H9 (cell line): ENCODE data around the gene KATNB1. TPM values are rescaled to one million over a fixed set of nuclear protein-coding genes. Genes with fewer than 3 reads are reported as not detected.

ENCODE experiments used
- DNase-seq: peaks from one replicate; pipeline ENCODE4 v3.0.0-alpha.2; 2017
- H2AFZ ChIP-seq: one replicate; pipeline ENCODE4 v1.6.1; 2013; ENCODE audit warnings: mild to moderate bottlenecking, low read length, control low read depth, moderate library complexity
- H2AK5ac ChIP-seq: 2 replicates; pipeline ENCODE4 v1.6.1; 2013; ENCODE audit warnings: low read length, control low read depth, mixed read lengths; ENCODE audit not compliant: insufficient read length
- H2BK120ac ChIP-seq: one replicate; pipeline ENCODE4 v1.6.1; 2013; ENCODE audit warnings: low read depth, mild to moderate bottlenecking, low read length, control low read depth, inconsistent platforms; ENCODE audit not compliant: poor library complexity, severe bottlenecking
- H2BK12ac ChIP-seq: 2 replicates; pipeline ENCODE4 v1.6.1; 2013; ENCODE audit warnings: low read length, control low read depth, mixed read lengths, low read depth; ENCODE audit not compliant: insufficient read length
- H2BK15ac ChIP-seq: 2 replicates; pipeline ENCODE4 v1.6.1; 2013; ENCODE audit warnings: low read depth, low read length, control low read depth
- H2BK20ac ChIP-seq: one replicate; pipeline ENCODE4 v1.6.1; 2013; ENCODE audit warnings: low read depth, mild to moderate bottlenecking, low read length, control low read depth, inconsistent platforms; ENCODE audit not compliant: poor library complexity, severe bottlenecking
- H2BK5ac ChIP-seq: 2 replicates; pipeline ENCODE4 v1.6.1; 2013; ENCODE audit warnings: low read length, control low read depth, mixed read lengths; ENCODE audit not compliant: insufficient read length
- H3K14ac ChIP-seq: 2 replicates; pipeline ENCODE4 v1.6.1; 2013; ENCODE audit warnings: low read length, control low read depth; ENCODE audit not compliant: insufficient read depth
- H3K18ac ChIP-seq: 2 replicates; pipeline ENCODE4 v1.6.1; 2013; ENCODE audit warnings: low read depth, mild to moderate bottlenecking, mixed read lengths, low read length, control low read depth; ENCODE audit not compliant: insufficient read length
- H3K23ac ChIP-seq: 2 replicates; pipeline ENCODE4 v1.6.1; 2013; ENCODE audit warnings: low read length, control low read depth, mixed read lengths, low read depth; ENCODE audit not compliant: insufficient read length
- H3K23me2 ChIP-seq: 2 replicates; pipeline ENCODE4 v1.6.1; 2013; ENCODE audit warnings: low read depth, mild to moderate bottlenecking, mixed read lengths, low read length, control low read depth; ENCODE audit not compliant: insufficient read length, poor library complexity, severe bottlenecking
- H3K27ac ChIP-seq: 2 replicates; pipeline ENCODE4 v1.5.1; 2013; ENCODE audit warnings: low read length, control low read depth, mixed read lengths, low read depth; ENCODE audit not compliant: insufficient read length
- H3K27me3 ChIP-seq: 2 replicates; pipeline ENCODE4 v1.6.1; 2013; ENCODE audit warnings: low read length, control low read depth, inconsistent platforms; ENCODE audit not compliant: insufficient read depth
- H3K4ac ChIP-seq: 2 replicates; pipeline ENCODE4 v1.6.1; 2013; ENCODE audit warnings: low read depth, mild to moderate bottlenecking, control low read depth, inconsistent platforms, low read length, moderate library complexity
- H3K4me1 ChIP-seq: 2 replicates; pipeline ENCODE4 v1.6.1; 2013; ENCODE audit warnings: low read length, control low read depth, inconsistent platforms; ENCODE audit not compliant: insufficient read depth
- H3K4me2 ChIP-seq: 2 replicates; pipeline ENCODE4 v1.6.1; 2013; ENCODE audit warnings: low read length, control low read depth, mixed read lengths; ENCODE audit not compliant: insufficient read length, insufficient read depth
- H3K56ac ChIP-seq: 2 replicates; pipeline ENCODE4 v1.6.1; 2013; ENCODE audit warnings: low read depth, mild to moderate bottlenecking, mixed read lengths, low read length, control low read depth; ENCODE audit not compliant: insufficient read length
- H3K79me1 ChIP-seq: 2 replicates; pipeline ENCODE4 v1.6.1; 2013; ENCODE audit warnings: low read depth, mild to moderate bottlenecking, moderate library complexity, low read length, control low read depth, inconsistent platforms; ENCODE audit not compliant: insufficient read depth, poor library complexity, severe bottlenecking
- H3K79me2 ChIP-seq: 2 replicates; pipeline ENCODE4 v1.6.1; 2013; ENCODE audit warnings: low read length, control low read depth, inconsistent platforms; ENCODE audit not compliant: insufficient read depth
- H3K9ac ChIP-seq: 2 replicates; pipeline ENCODE4 v1.6.1; 2013; ENCODE audit warnings: low read length, control low read depth, mixed read lengths; ENCODE audit not compliant: insufficient read length; ENCODE audit errors: extremely low read depth
- H3K9me3 ChIP-seq: one replicate; pipeline ENCODE4 v1.6.1; 2013; ENCODE audit warnings: low read depth, low read length, inconsistent platforms; ENCODE audit not compliant: control insufficient read depth
- H3T11ph ChIP-seq: one replicate; pipeline ENCODE4 v1.6.1; 2013; ENCODE audit warnings: mild to moderate bottlenecking, low read length, control low read depth, inconsistent platforms
- H4K20me1 ChIP-seq: one replicate; pipeline ENCODE4 v1.6.1; 2013; ENCODE audit not compliant: control insufficient read depth, insufficient read length, insufficient read depth
- H4K5ac ChIP-seq: 2 replicates; pipeline ENCODE4 v1.6.1; 2013; ENCODE audit warnings: low read depth, mild to moderate bottlenecking, mixed read lengths, low read length, control low read depth; ENCODE audit not compliant: insufficient read length
- H4K8ac ChIP-seq: replicated peaks from 2 replicates; pipeline ENCODE4 v1.6.1; 2013; ENCODE audit warnings: low read length, control low read depth, mixed read lengths, low read depth; ENCODE audit not compliant: insufficient read length
- H4K91ac ChIP-seq: 2 replicates; pipeline ENCODE4 v1.6.1; 2013; ENCODE audit warnings: low read depth, mild to moderate bottlenecking, moderate library complexity, mixed read lengths, low read length, control low read depth; ENCODE audit not compliant: insufficient read length
- H3K27ac Mint-ChIP-seq, 3 experiments: 2 replicates in 2 of 3; 3 replicates in 1 of 3; pipeline ENCODE4 v1.8.0; 2020 to 2021; ENCODE audit warnings: mixed read lengths in 3 of 3, mild to moderate bottlenecking in 1 of 3, moderate library complexity in 1 of 3
- H3K27me3 Mint-ChIP-seq: 2 replicates; pipeline ENCODE4 v1.8.0; 2021; ENCODE audit warnings: low read depth, mild to moderate bottlenecking, moderate library complexity, mixed read lengths
- H3K36me3 Mint-ChIP-seq, 3 experiments: 2 replicates in 2 of 3; 3 replicates in 1 of 3; pipeline ENCODE4 v1.8.0; 2020 to 2021; ENCODE audit warnings: low read depth in 3 of 3, mixed read lengths in 3 of 3; ENCODE audit not compliant: insufficient read depth in 1 of 3
- H3K4me1 Mint-ChIP-seq, 2 experiments: 2 replicates each; pipeline ENCODE4 v1.8.0; 2020; ENCODE audit warnings: mixed read lengths in 2 of 2
- H3K4me3 Mint-ChIP-seq, 2 experiments: 2 replicates in 1 of 2; 3 replicates in 1 of 2; pipeline ENCODE4 v1.8.0; 2020 to 2021; ENCODE audit warnings: mild to moderate bottlenecking in 2 of 2, mixed read lengths in 2 of 2, moderate library complexity in 1 of 2
- H3K9me3 Mint-ChIP-seq, 2 experiments: 2 replicates in 1 of 2; 3 replicates in 1 of 2; pipeline ENCODE4 v1.8.0; 2020; ENCODE audit warnings: mild to moderate bottlenecking in 2 of 2, mixed read lengths in 2 of 2, moderate library complexity in 1 of 2
- CTCF ChIP-seq: fragments of 200-600 bp; sonication (generic); conservative IDR thresholded peaks from 3 replicates; pipeline ENCODE4 v1.8.0; 2021; ENCODE audit warnings: antibody characterized with exemption, mild to moderate bottlenecking
- WGBS: extraction: QIAGEN DNeasy Blood & Tissue Kit; methylation state at CpG from one replicate; pipeline ENCODE4 v1.1.7; 2013; ENCODE audit warnings: missing lambda C conversion rate, low lambda C conversion rate, mixed read lengths; ENCODE audit not compliant: insufficient read length; ENCODE audit errors: extremely low coverage; 5-methylcytosine and 5-hydroxymethylcytosine counted together
- total RNA-seq: library from RNA; stranded (reverse); gene quantifications from 2 replicates; pipeline ENCODE4 v1.2.1, GENCODE V29; 2021

The KATNB1 gene
- total RNA-seq, 1 experiment from 2014 or later, result 29.9 TPM

- Histone ChIP-seq H3K23ac (no peak overlapping the region), H3K14ac (no peak overlapping the region), H2BK5ac (no peak overlapping the region), H3K79me2 (no peaks in the 10 kb centered on the region), H3K79me1 (no peaks in the 10 kb centered on the region), H3K27ac (no peak overlapping the region), H4K8ac (no peak overlapping the region), H2AK5ac (no peak overlapping the region), H3K23me2 (no peaks in the 10 kb centered on the region), H4K91ac (no peak overlapping the region), H2AFZ (no peak overlapping the region), H3K4me2 (peak overlapping the region; percentile 9), H3K56ac (no peak overlapping the region), H3K4ac (no peak overlapping the region), H2BK15ac (no peak overlapping the region), H3K9me3 (no peaks in the 10 kb centered on the region), H3K4me1 (peaks cover 6% of the 10 kb centered on the region; the same call in 1 of the 2 replicates), H2BK12ac (no peak overlapping the region), H4K20me1 (no peaks in the 10 kb centered on the region), H2BK120ac (no peak overlapping the region), H3K27me3 (no peaks in the 10 kb centered on the region), H3K9ac (no peak overlapping the region), H2BK20ac (no peak overlapping the region), H3K18ac (peak overlapping the region; percentile 7), H4K5ac (no peak overlapping the region), H3T11ph (no peak overlapping the region)
- Mint-ChIP-seq H3K27ac (peak overlapping the region in 1 of 3 experiments; percentile 71; a peak in 1 of 7 replicates), H3K9me3 (no peaks in the 10 kb centered on the region; a peak in 2 of 5 replicates), H3K27me3 (peaks cover 12% of the 10 kb centered on the region), H3K4me3 (peak overlapping the region; percentile 4 to 6; a peak in 1 of 5 replicates), H3K4me1 (peaks cover 20 to 30% of the 10 kb centered on the region in 2 experiments), H3K36me3 (no peaks in the 10 kb centered on the region)
- peak; percentile 98 for DNase-seq
- WGBS, result no CpG with 5 or more reads among the region's 23 CpGs
- TF ChIP-seq CTCF, result peak; percentile 82
These were observed 40.3 kb downstream of the KATNB1 start for GRCh38 chr16:57775661-57776469.
